Endometrial microvascular endothelial cells (primary cell): ENCODE measurements around the gene STK31. TPM values are rescaled to one million over a fixed set of nuclear protein-coding genes. Genes with fewer than 3 reads are reported as not detected.

Source experiments
- total RNA-seq: library from RNA; depleted of rRNA; stranded (reverse); fragments of >200 nt; gene quantifications from one replicate; pipeline ENCODE4 v1.2.3, GENCODE V29; 2015; ENCODE audit errors: inconsistent ontology term

STK31 gene
- total RNA-seq, 1 donor from 2014 or later = not detected

Other genes with a start within 250 kb of the STK31 start
- gene IGF2BP3, start 239.7 kb upstream of the STK31 start, total RNA-seq = 232 TPM
- 36.5 TPM for gene TRA2A, start 178.2 kb upstream of the STK31 start, total RNA-seq
- gene CCDC126, start 112.8 kb upstream of the STK31 start, total RNA-seq = 6.0 TPM
- 2.9 TPM for gene FAM221A, start 30.0 kb upstream of the STK31 start, total RNA-seq